ENCODE data around the gene ZNF341.

- no peak for TF ChIP-seq POLR2AphosphoS5 (IDR thresholded peaks at IDR 0.05; ENCODE audit: low read depth)
- TF ChIP-seq, protein P1, sequence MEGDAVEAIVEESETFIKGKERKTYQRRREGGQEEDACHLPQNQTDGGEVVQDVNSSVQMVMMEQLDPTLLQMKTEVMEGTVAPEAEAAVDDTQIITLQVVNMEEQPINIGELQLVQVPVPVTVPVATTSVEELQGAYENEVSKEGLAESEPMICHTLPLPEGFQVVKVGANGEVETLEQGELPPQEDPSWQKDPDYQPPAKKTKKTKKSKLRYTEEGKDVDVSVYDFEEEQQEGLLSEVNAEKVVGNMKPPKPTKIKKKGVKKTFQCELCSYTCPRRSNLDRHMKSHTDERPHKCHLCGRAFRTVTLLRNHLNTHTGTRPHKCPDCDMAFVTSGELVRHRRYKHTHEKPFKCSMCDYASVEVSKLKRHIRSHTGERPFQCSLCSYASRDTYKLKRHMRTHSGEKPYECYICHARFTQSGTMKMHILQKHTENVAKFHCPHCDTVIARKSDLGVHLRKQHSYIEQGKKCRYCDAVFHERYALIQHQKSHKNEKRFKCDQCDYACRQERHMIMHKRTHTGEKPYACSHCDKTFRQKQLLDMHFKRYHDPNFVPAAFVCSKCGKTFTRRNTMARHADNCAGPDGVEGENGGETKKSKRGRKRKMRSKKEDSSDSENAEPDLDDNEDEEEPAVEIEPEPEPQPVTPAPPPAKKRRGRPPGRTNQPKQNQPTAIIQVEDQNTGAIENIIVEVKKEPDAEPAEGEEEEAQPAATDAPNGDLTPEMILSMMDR (conservative IDR thresholded peaks at IDR 0.05; ENCODE audit: low read depth in 2 of 2) = no peak
- TF ChIP-seq EZH2 (IDR thresholded peaks at IDR 0.05; ENCODE audit: low read depth, unreplicated experiment) = no peak
- no peak for TF ChIP-seq ETS1 (IDR thresholded peaks at IDR 0.05)
- no peak for TF ChIP-seq REST (IDR thresholded peaks at IDR 0.05; ENCODE audit: unreplicated experiment)
- no peak for TF ChIP-seq ZNF331 (CRISPR knock-in tag; IDR thresholded peaks at IDR 0.05; ENCODE audit: low read depth)
- TF ChIP-seq ZNF114 (CRISPR knock-in tag; IDR thresholded peaks at IDR 0.05) = no peak
- no peak for TF ChIP-seq EZH2phosphoT487 (IDR thresholded peaks at IDR 0.05; ENCODE audit: unreplicated experiment)
- no peak for TF ChIP-seq JUNB (IDR thresholded peaks at IDR 0.05; ENCODE audit: unreplicated experiment)
- TF ChIP-seq CREB1 (CRISPR knock-in tag; IDR thresholded peaks at IDR 0.05; ENCODE audit: low read depth) = no peak
Measured at GRCh38 chr20:33841436-33841799, 109.6 kb downstream of the ZNF341 start.

Data from GM23338 (cell line).